Sigmoid colon (tissue), 7 donors: Measurements from ENCODE around the gene PNMA5. TPM values are rescaled to one million over a fixed set of nuclear protein-coding genes. Genes with fewer than 3 reads are reported as not detected.
"Not testable (repeated sequence)": the region's sequence is repeated elsewhere in the genome, so short reads cannot be mapped to it uniquely, and the experiment has no call there.

Source experiments
- DNase-seq: peaks from one replicate; pipeline ENCODE4 v3.0.0-alpha.2; 2019
- H3K27ac ChIP-seq, 4 donors: fragments of 200-600 bp; sonication (generic); one replicate each; pipeline ENCODE4 v1.5.1; 2016 to 2019; ENCODE audit warnings: mild to moderate bottlenecking in 1 of 4
- H3K27me3 ChIP-seq, 3 donors: fragments of 200-600 bp; sonication (generic); one replicate each; pipeline ENCODE4 v1.5.1; 2019; ENCODE audit warnings: mild to moderate bottlenecking in 1 of 3
- H3K36me3 ChIP-seq, 4 donors: fragments of 200-600 bp; sonication (generic); one replicate each; pipeline ENCODE4 v1.5.1; 2016 to 2019
- H3K4me1 ChIP-seq, 4 donors: fragments of 200-600 bp; sonication (generic); one replicate each; pipeline ENCODE4 v1.5.1; 2017 to 2019
- H3K4me3 ChIP-seq, 4 donors: fragments of 200-600 bp; sonication (generic); one replicate each; pipeline ENCODE4 v1.5.1; 2017 to 2019; ENCODE audit warnings: mild to moderate bottlenecking in 2 of 4, moderate library complexity in 1 of 4
- H3K9me3 ChIP-seq, 4 donors: fragments of 200-600 bp in 3 of 4; sonication (generic) in 3 of 4; one replicate each; pipeline versions ENCODE4 v1.5.1 to v1.6.1; 2013 to 2019
- EP300 ChIP-seq, 4 donors: sonication (generic); formaldehyde crosslinking; IDR thresholded peaks; one replicate each; pipeline ENCODE4 v1.6.1; 2017; ENCODE audit warnings: antibody characterized with exemption in 4 of 4
- POLR2A ChIP-seq, 2 donors: fragments of 450-650 bp; IDR thresholded peaks; one replicate each; pipeline ENCODE4 v1.6.1; 2016; ENCODE audit warnings: antibody characterized with exemption in 2 of 2, mild to moderate bottlenecking in 2 of 2, moderate library complexity in 2 of 2
- POLR2AphosphoS5 ChIP-seq, 4 donors: sonication (generic); formaldehyde crosslinking; IDR thresholded peaks; one replicate each; pipeline ENCODE4 v1.6.1; 2017; ENCODE audit warnings: antibody characterized with exemption in 4 of 4
- WGBS, 2 donors: extraction: QIAGEN DNeasy Blood & Tissue Kit; methylation state at CpG; one replicate each; pipeline ENCODE4 v1.1.7; 2013; 5-methylcytosine and 5-hydroxymethylcytosine counted together
- intact Hi-C: fragments of 100-400 bp; cut with DNase I; formaldehyde crosslinking; loops from one replicate; pipeline ENCODE4 v1.15.1; 2023
- polyA plus RNA-seq, 3 donors: library from polyadenylated mRNA; stranded (reverse); fragments of 200-250 nt; gene quantifications; one replicate each; pipeline ENCODE4 v1.2.3, GENCODE V29; 2013
- total RNA-seq, 4 donors: library from RNA; depleted of rRNA; stranded (reverse); fragments of >200 nt; gene quantifications; one replicate each; pipeline ENCODE4 v1.1.0, GENCODE V29; 2016
- TF ChIP-seq, protein P1 (sequence below), 4 experiments: fragments of 450-650 bp in 3 of 4; fragments of 200-600 bp in 1 of 4; IDR thresholded peaks; one replicate each; pipeline ENCODE4 v1.5.1; 2016 to 2019; ENCODE audit warnings: antibody characterized with exemption in 4 of 4, mild to moderate bottlenecking in 3 of 4, moderate library complexity in 2 of 4
- donor health status: healthy with polysubstance abuse.
- donor health status: Bipolar disorder and iron deficiency.
- donor health status: healthy.

PNMA5 gene
- total and polyA plus RNA-seq, 7 donors: 0.03 TPM; not detected in 6

DNA sequence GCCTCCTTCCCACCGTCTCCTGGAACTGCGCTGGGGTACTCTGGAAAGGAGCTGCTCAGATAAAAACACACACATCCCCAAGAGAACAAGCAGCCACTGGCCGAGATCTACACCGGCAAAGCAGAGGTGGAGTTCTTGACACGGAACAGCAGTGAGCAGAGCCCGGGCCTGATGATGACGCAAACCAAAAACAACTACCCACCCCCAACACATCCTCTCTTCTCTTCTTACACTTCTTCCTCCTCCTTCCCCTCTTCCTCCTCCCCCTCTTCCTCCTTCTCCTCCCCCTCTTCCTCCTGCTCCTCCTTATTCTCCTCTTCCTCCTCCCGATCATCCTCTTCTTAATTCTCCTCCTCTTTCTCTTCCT, 4.6 kb downstream of the PNMA5 start:
- no peaks in the 10 kb centered on the region for H3K36me3 ChIP-seq
- DNase-seq: no peak
- TF ChIP-seq, protein P1, sequence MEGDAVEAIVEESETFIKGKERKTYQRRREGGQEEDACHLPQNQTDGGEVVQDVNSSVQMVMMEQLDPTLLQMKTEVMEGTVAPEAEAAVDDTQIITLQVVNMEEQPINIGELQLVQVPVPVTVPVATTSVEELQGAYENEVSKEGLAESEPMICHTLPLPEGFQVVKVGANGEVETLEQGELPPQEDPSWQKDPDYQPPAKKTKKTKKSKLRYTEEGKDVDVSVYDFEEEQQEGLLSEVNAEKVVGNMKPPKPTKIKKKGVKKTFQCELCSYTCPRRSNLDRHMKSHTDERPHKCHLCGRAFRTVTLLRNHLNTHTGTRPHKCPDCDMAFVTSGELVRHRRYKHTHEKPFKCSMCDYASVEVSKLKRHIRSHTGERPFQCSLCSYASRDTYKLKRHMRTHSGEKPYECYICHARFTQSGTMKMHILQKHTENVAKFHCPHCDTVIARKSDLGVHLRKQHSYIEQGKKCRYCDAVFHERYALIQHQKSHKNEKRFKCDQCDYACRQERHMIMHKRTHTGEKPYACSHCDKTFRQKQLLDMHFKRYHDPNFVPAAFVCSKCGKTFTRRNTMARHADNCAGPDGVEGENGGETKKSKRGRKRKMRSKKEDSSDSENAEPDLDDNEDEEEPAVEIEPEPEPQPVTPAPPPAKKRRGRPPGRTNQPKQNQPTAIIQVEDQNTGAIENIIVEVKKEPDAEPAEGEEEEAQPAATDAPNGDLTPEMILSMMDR (IDR thresholded peaks at IDR 0.05): no peak
- TF ChIP-seq EP300 (IDR thresholded peaks at IDR 0.05) (no peak), POLR2AphosphoS5 (IDR thresholded peaks at IDR 0.05) (no peak), POLR2A (IDR thresholded peaks at IDR 0.05) (no peak)
- H3K27me3 ChIP-seq: peaks cover 0 to 2% (median 0%) of the 10 kb centered on the region in 3 donors
- 57 to 73% methylated on average over 8 of the region's 8 CpGs for WGBS, 2 donors
- H3K9me3 ChIP-seq: no peaks in the 10 kb centered on the region
- intact Hi-C loops: no loop called here
- no peak overlapping the region for H3K27ac ChIP-seq
- no peak overlapping the region for H3K4me3 ChIP-seq
- no peaks in the 10 kb centered on the region for H3K4me1 ChIP-seq

GRCh38 chrX:152988536-152989291, 5.2 kb downstream of the PNMA5 start:
- H3K27ac ChIP-seq: no peak overlapping the region
- H3K4me3 ChIP-seq: no peak overlapping the region
- intact Hi-C loops: no loop called here
- no peak for TF ChIP-seq POLR2AphosphoS5 (IDR thresholded peaks at IDR 0.05)
- no peak for TF ChIP-seq EP300 (IDR thresholded peaks at IDR 0.05)
- TF ChIP-seq POLR2A (IDR thresholded peaks at IDR 0.05): no peak
- TF ChIP-seq, protein P1 (IDR thresholded peaks at IDR 0.05): no peak
- DNase-seq: no peak
- peaks cover 0 to 2% (median 0%) of the 10 kb centered on the region in 3 donors for H3K27me3 ChIP-seq
- no peaks in the 10 kb centered on the region for H3K9me3 ChIP-seq
- WGBS, 2 donors: 68 to 70% methylated on average over 9 of the region's 9 CpGs
- no peaks in the 10 kb centered on the region for H3K36me3 ChIP-seq
- no peaks in the 10 kb centered on the region for H3K4me1 ChIP-seq

- TF ChIP-seq POLR2A (IDR thresholded peaks at IDR 0.05) (no peak), POLR2AphosphoS5 (IDR thresholded peaks at IDR 0.05) (no peak), EP300 (IDR thresholded peaks at IDR 0.05) (no peak)
- TF ChIP-seq, protein P1 (IDR thresholded peaks at IDR 0.05): no peak
- WGBS, 2 donors: 94 to 96% methylated on average over 8 of the region's 8 CpGs
- intact Hi-C loops: no loop called here
Measured at GRCh38 chrX:152987801-152988200, 6.1 kb downstream of the PNMA5 start.

DNA sequence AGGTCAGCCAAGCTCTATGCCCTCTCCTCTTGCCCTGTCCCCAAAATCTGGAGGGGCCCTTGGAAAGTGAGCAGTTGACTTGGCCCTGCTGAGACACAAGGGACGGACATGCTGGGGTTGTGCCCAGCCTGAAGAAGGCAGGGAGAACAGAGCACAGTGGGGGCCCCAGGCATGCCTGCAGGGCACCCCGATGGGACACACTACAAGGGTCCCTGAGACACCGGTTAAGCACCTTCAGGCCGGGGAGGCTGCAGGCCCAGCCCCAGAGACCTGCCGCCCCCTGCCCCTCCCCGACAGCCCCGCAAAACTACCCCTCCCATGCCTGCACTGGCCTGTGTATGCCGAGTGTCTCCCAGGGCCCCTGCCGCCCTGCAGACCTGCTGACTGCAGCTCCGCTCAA, 6.8 kb downstream of the PNMA5 start:
- H3K27me3 ChIP-seq, H3K36me3 ChIP-seq, H3K9me3 ChIP-seq, H3K4me3 ChIP-seq, H3K4me1 ChIP-seq, DNase-seq, H3K27ac ChIP-seq, intact Hi-C loops: not testable (repeated sequence)
- 82 to 86% methylated on average over 7 of the region's 10 CpGs for whole genome bisulfite sequencing, 2 donors

More at GRCh38 chrX:152987801-152988200, 6.1 kb downstream of the PNMA5 start:
- Histone ChIP-seq H3K9me3 (no peaks in the 10 kb centered on the region), H3K27me3 (peaks cover 0 to 2% (median 0%) of the 10 kb centered on the region in 3 donors), H3K36me3 (no peaks in the 10 kb centered on the region), H3K4me3 (no peak overlapping the region), H3K4me1 (no peaks in the 10 kb centered on the region), H3K27ac (no peak overlapping the region)
- DNase-seq: no peak

DNA sequence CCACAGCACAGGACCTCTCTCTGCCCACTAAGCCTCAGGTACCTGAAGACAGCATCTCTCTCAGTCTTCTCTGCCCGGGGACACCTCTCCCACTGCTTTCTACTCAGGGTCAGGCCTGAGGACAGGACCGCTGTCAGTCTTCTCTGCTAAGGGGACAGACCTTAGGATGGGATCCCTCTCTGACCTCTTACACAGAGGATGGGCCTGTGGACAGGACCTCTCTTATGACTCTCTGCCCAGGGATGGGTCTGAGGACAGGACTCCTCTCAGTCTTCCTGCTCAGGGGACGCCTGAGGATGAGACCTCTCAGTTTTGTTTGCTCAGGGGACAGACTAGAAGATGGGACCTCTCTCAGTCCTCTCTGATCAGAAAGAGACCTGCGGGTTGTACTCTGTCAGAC, 8.5 kb downstream of the PNMA5 start:
- intact Hi-C loops, H3K36me3 ChIP-seq, H3K4me1 ChIP-seq, H3K27me3 ChIP-seq, H3K4me3 ChIP-seq, H3K27ac ChIP-seq, H3K9me3 ChIP-seq, DNase-seq: not testable (repeated sequence)
- WGBS, 2 donors: 100% methylated on average over 1 of the region's 4 CpGs; no CpG with 5 or more reads in 1 of the 2 donors

GRCh38 chrX:152968193-152968592, 25.7 kb downstream of the PNMA5 start:
- Histone ChIP-seq H3K4me1 (no peaks in the 10 kb centered on the region), H3K9me3 (no peaks in the 10 kb centered on the region), H3K4me3 (no peak overlapping the region), H3K27me3 (no peaks in the 10 kb centered on the region), H3K36me3 (no peaks in the 10 kb centered on the region), H3K27ac (no peak overlapping the region)
- no peak for DNase-seq
- intact Hi-C loops: no loop called here
- WGBS, 2 donors: 83 to 88% methylated on average over 2 of the region's 2 CpGs
- TF ChIP-seq POLR2AphosphoS5 (IDR thresholded peaks at IDR 0.05): no peak
- TF ChIP-seq EP300 (IDR thresholded peaks at IDR 0.05): no peak
- TF ChIP-seq, protein P1 (IDR thresholded peaks at IDR 0.05): no peak
- TF ChIP-seq POLR2A (IDR thresholded peaks at IDR 0.05): no peak
